ENCODE measurements around the gene YIF1B. TPM values are rescaled to one million over a fixed set of nuclear protein-coding genes. Genes with fewer than 3 reads are reported as not detected.

The YIF1B gene
- total RNA-seq, 2 experiments from 2014 or later: 15.9 to 17.1 TPM

GRCh38 chr19:38277969-38278680, 37.6 kb downstream of the YIF1B start:
- no peak overlapping the region for H3K4me3 ChIP-seq (ENCODE audit: low read length)
- H3K27me3 ChIP-seq (ENCODE audit: control insufficient read depth in 1 of 2, insufficient read depth in 2 of 2, low read length in 2 of 2): no peaks in the 10 kb centered on the region
- H3K9me3 ChIP-seq (ENCODE audit: control insufficient read depth in 1 of 2, insufficient read depth in 1 of 2, low read length in 2 of 2): no peaks in the 10 kb centered on the region
- DNase-seq: no peak
- ChIA-PET CTCF (interaction anchor here (0.6 kb wide), 1 partner anchor 726 kb away, joined by 3 read pairs; no protein-coding TSS in a partner anchor), POLR2A (no interaction called here)
- no peaks in the 10 kb centered on the region for H3K36me3 ChIP-seq (ENCODE audit: insufficient read depth, low read length)
- no peaks in the 10 kb centered on the region for H3K27me3 Mint-ChIP-seq
- no peaks in the 10 kb centered on the region for H3K9me3 Mint-ChIP-seq
- H3K27ac ChIP-seq (ENCODE audit: low read depth in 1 of 2, low read length in 2 of 2): no peak overlapping the region
- no peak for ATAC-seq (ENCODE audit: poor library complexity)
- no peak overlapping the region for H3K4me3 Mint-ChIP-seq
- peaks cover 16% of the 10 kb centered on the region for H3K4me1 Mint-ChIP-seq (ENCODE audit: low read depth)
- no peak for TF ChIP-seq CTCF (IDR thresholded peaks at IDR 0.05)
- H3K27ac Mint-ChIP-seq: no peak overlapping the region
- intact Hi-C loops (cut with DNase I, micrococcal nuclease): no loop called here
- no peaks in the 10 kb centered on the region for H3K4me1 ChIP-seq (ENCODE audit: insufficient read depth, low read length)
- H3K36me3 Mint-ChIP-seq (ENCODE audit: low read depth): peaks cover 7% of the 10 kb centered on the region

- Histone ChIP-seq H3K27me3 (ENCODE audit: control insufficient read depth in 1 of 2, insufficient read depth in 2 of 2, low read length in 2 of 2) (no peaks in the 10 kb centered on the region), H3K36me3 (ENCODE audit: insufficient read depth, low read length) (no peaks in the 10 kb centered on the region), H3K27ac (ENCODE audit: low read depth in 1 of 2, low read length in 2 of 2) (no peak overlapping the region), H3K9me3 (ENCODE audit: control insufficient read depth in 1 of 2, insufficient read depth in 1 of 2, low read length in 2 of 2) (no peaks in the 10 kb centered on the region), H3K4me1 (ENCODE audit: insufficient read depth, low read length) (no peaks in the 10 kb centered on the region), H3K4me3 (ENCODE audit: low read length) (no peak overlapping the region)
- Mint-ChIP-seq H3K4me1 (ENCODE audit: low read depth) (peaks cover 15% of the 10 kb centered on the region), H3K27me3 (no peaks in the 10 kb centered on the region), H3K36me3 (ENCODE audit: low read depth) (peaks cover 7% of the 10 kb centered on the region), H3K4me3 (no peak overlapping the region), H3K9me3 (no peaks in the 10 kb centered on the region), H3K27ac (no peak overlapping the region)
- no peak for DNase-seq
- ATAC-seq (ENCODE audit: poor library complexity): no peak
- POLR2A ChIA-PET: no interaction called here
- intact Hi-C loops (cut with DNase I, micrococcal nuclease): no loop called here
- no peak for TF ChIP-seq CTCF (IDR thresholded peaks at IDR 0.05)
- CTCF ChIA-PET: interaction anchor here (0.6 kb wide), 1 partner anchor 727 kb away, joined by 3 read pairs; no protein-coding TSS in a partner anchor
These were observed 38.2 kb downstream of the YIF1B start for GRCh38 chr19:38277549-38277948.

- Mint-ChIP-seq H3K4me1 (ENCODE audit: low read depth) (peaks cover 10% of the 10 kb centered on the region), H3K9me3 (no peaks in the 10 kb centered on the region), H3K4me3 (no peak overlapping the region), H3K27ac (no peak overlapping the region), H3K27me3 (no peaks in the 10 kb centered on the region), H3K36me3 (ENCODE audit: low read depth) (peaks cover 9% of the 10 kb centered on the region)
- no peak overlapping the region for H3K27ac ChIP-seq (ENCODE audit: low read depth in 1 of 2, low read length in 2 of 2)
- intact Hi-C loops (cut with DNase I, micrococcal nuclease): no loop called here
- H3K4me3 ChIP-seq (ENCODE audit: low read length): no peak overlapping the region
- no peak for TF ChIP-seq CTCF (IDR thresholded peaks at IDR 0.05)
- DNase-seq: no peak
- H3K27me3 ChIP-seq (ENCODE audit: control insufficient read depth in 1 of 2, insufficient read depth in 2 of 2, low read length in 2 of 2): no peaks in the 10 kb centered on the region
- no peaks in the 10 kb centered on the region for H3K36me3 ChIP-seq (ENCODE audit: insufficient read depth, low read length)
- H3K9me3 ChIP-seq (ENCODE audit: control insufficient read depth in 1 of 2, insufficient read depth in 1 of 2, low read length in 2 of 2): no peaks in the 10 kb centered on the region
- H3K4me1 ChIP-seq (ENCODE audit: insufficient read depth, low read length): no peaks in the 10 kb centered on the region
- POLR2A ChIA-PET: no interaction called here
- no peak for ATAC-seq (ENCODE audit: poor library complexity)
- CTCF ChIA-PET: no interaction called here
These were observed 38.7 kb downstream of the YIF1B start for GRCh38 chr19:38276942-38277517.
